K562 (cell line): ENCODE results near the gene CCNY. TPM values are rescaled to one million over a fixed set of nuclear protein-coding genes. Genes with fewer than 3 reads are reported as not detected.
A peak's percentile ranks its signal among the peaks of the same experiment; 100 is the strongest.

Experiments
- C11orf30 ChIP-seq: fragments of 450-650 bp; IDR thresholded peaks from 2 replicates; pipeline ENCODE4 v1.6.1; 2016; ENCODE audit warnings: low read depth, mild to moderate bottlenecking
- CBX3 ChIP-seq, 2 experiments: IDR thresholded peaks; 1 replicate in 1 of 2; 2 replicates in 1 of 2; pipeline ENCODE4 v1.6.1; 2012; ENCODE audit warnings: inconsistent platforms in 2 of 2, low read length in 2 of 2, borderline replicate concordance in 1 of 2, control low read depth in 1 of 2
- CCNT2 ChIP-seq: IDR thresholded peaks from 2 replicates; pipeline ENCODE4 v1.6.1; 2011; ENCODE audit warnings: borderline replicate concordance, low read depth, mild to moderate bottlenecking, moderate library complexity, mixed read lengths, low read length; ENCODE audit not compliant: insufficient read length; ENCODE audit errors: extremely low read depth
- GMEB1 ChIP-seq: fragments of 250-450 bp; sonication (Bioruptor Pico); IDR thresholded peaks from 2 replicates; pipeline ENCODE4 v1.4.0; 2020; ENCODE audit warnings: mild to moderate bottlenecking
- HMG20A ChIP-seq: fragments of 450-650 bp; formaldehyde crosslinking; conservative IDR thresholded peaks from 2 replicates; pipeline ENCODE4 v1.4.0; 2020; ENCODE audit warnings: mild to moderate bottlenecking, mixed read lengths
- MAFF ChIP-seq: IDR thresholded peaks from 2 replicates; pipeline ENCODE4 v1.6.1; 2012; ENCODE audit warnings: low read length, improper control_type of control experiment
- MAFK ChIP-seq: IDR thresholded peaks from 2 replicates; pipeline ENCODE4 v1.6.1; 2011; ENCODE audit warnings: low read length, improper control_type of control experiment
- MGA ChIP-seq: fragments of 450-650 bp; IDR thresholded peaks from 2 replicates; pipeline ENCODE4 v1.6.1; 2016; ENCODE audit warnings: mild to moderate bottlenecking, moderate library complexity
- POLR2G ChIP-seq: fragments of 200-400 bp; formaldehyde crosslinking; IDR thresholded peaks from 2 replicates; pipeline ENCODE4 v1.6.1; 2017; ENCODE audit warnings: low read depth, mild to moderate bottlenecking, antibody characterized with exemption, low read length, moderate library complexity
- SIX5 ChIP-seq, 2 experiments: IDR thresholded peaks; 2 replicates each; pipeline ENCODE4 v1.6.1; 2011; ENCODE audit warnings: low read length in 2 of 2, borderline replicate concordance in 1 of 2, low read depth in 1 of 2, mild to moderate bottlenecking in 1 of 2, moderate library complexity in 1 of 2; ENCODE audit not compliant: insufficient read depth in 1 of 2
- ZNF280A ChIP-seq: fragments of 450-650 bp; IDR thresholded peaks from 2 replicates; pipeline ENCODE4 v1.6.1; 2018; ENCODE audit warnings: mild to moderate bottlenecking, low read depth; ENCODE audit not compliant: partially characterized antibody
- polyA plus RNA-seq, 8 experiments: library from polyadenylated mRNA; depleted of rRNA in 4 of 8; stranded (reverse) in 5 of 8; unstranded in 3 of 8; fragments of >200 nt; fragmentation: Nextera tagmentation in 2 of 8; fragmentation: Illumina TruSeq in 1 of 8; extraction: Ambion mirVana in 2 of 8; extraction: Trizol in 1 of 8; gene quantifications; 2 replicates each; pipeline versions ENCODE4 v1.2.1 to v1.2.3, GENCODE V29; 2011 to 2014; ENCODE audit warnings: inconsistent platforms in 1 of 8, missing spikeins in 1 of 8
- total RNA-seq, 7 experiments: library from RNA; depleted of rRNA in 6 of 7; stranded (reverse); fragments of >200 nt in 6 of 7; fragmentation: Illumina TruSeq in 2 of 7; extraction: Trizol in 2 of 7; gene quantifications; 2 replicates each; pipeline versions ENCODE4 v1.2.1 to v1.2.3, GENCODE V29; 2011 to 2021; ENCODE audit warnings: low replicate concordance in 1 of 7

CCNY gene
- total and polyA plus RNA-seq, 9 of the 15 experiments (the other 6 are each of a cell fraction or from before 2014, with no cell fraction given): 8.4 to 109 (median 38.6) TPM

GRCh38 chr10:35438718-35439571 is 102.6 kb downstream of the CCNY start (continued):
- no peak for TF ChIP-seq MGA
- no peak for TF ChIP-seq POLR2G
- TF ChIP-seq SIX5 (IDR thresholded peaks at IDR 0.05; ENCODE audit: borderline replicate concordance in 1 of 2, insufficient read depth in 1 of 2, low read depth in 1 of 2, low read length in 2 of 2): no peak
- TF ChIP-seq ZNF280A: peak; percentile 77
- no peak for TF ChIP-seq HMG20A (CRISPR knock-in tag)
- peak in 1 of 2 experiments; percentile 60; a peak in 1 of 3 replicates for TF ChIP-seq CBX3 (IDR thresholded peaks at IDR 0.05; ENCODE audit: borderline replicate concordance in 1 of 2, low read length in 2 of 2)
- TF ChIP-seq MAFF: no peak
- no peak for TF ChIP-seq CCNT2
- no peak for TF ChIP-seq MAFK
- peak; percentile 60; the same call in 1 of the 2 replicates for TF ChIP-seq C11orf30
- no peak for TF ChIP-seq GMEB1 (CRISPR knock-in tag)
